IMR-90 (cell line): ENCODE results near the gene NOL8. TPM values are rescaled to one million over a fixed set of nuclear protein-coding genes. Genes with fewer than 3 reads are reported as not detected.

Source experiments
- ATAC-seq: fragments of 200-7000 bp; cut with Tn5 transposase; 2 replicates; pipeline ENCODE4 v1.9.1; 2020; ENCODE audit warnings: low read depth, mild to moderate bottlenecking, moderate library complexity
- BruUV-seq: library from RNA; stranded (reverse); fragments of 400-500 nt; replicated peaks from 2 replicates; lab custom pipeline; 2021; lab: Mats Ljungman, UMichigan
- CTCF ChIA-PET: fragments of 300-600 bp; formaldehyde crosslinking; extraction: SDS; loops from one replicate; lab custom pipeline; 2021; ENCODE audit warnings: antibody characterized with exemption; lab: Yijun Ruan, JAX
- POLR2A ChIA-PET: fragments of 300-600 bp; sonication (Branson Sonifier 250); formaldehyde crosslinking; loops from one replicate; lab custom pipeline; 2022; ENCODE audit warnings: antibody characterized with exemption; ENCODE audit not compliant: unreplicated experiment; lab: Charles Lee
- DNase-seq: peaks from one replicate; pipeline ENCODE4 v3.0.0; 2013
- H2AFZ ChIP-seq: replicated peaks from 2 replicates; pipeline ENCODE3; 2013; ENCODE audit warnings: low read length, mild to moderate bottlenecking; ENCODE audit not compliant: poor library complexity
- H2AK5ac ChIP-seq: 2 replicates; pipeline ENCODE4 v1.6.1; 2013; ENCODE audit warnings: low read depth, low read length, inconsistent platforms
- H2AK9ac ChIP-seq: replicated peaks from 2 replicates; pipeline ENCODE3; 2013; ENCODE audit warnings: mild to moderate bottlenecking, low read depth, low read length, moderate library complexity; ENCODE audit not compliant: poor library complexity
- H2BK120ac ChIP-seq: 2 replicates; pipeline ENCODE4 v1.6.1; 2013; ENCODE audit warnings: low read depth, low read length, inconsistent platforms
- H2BK15ac ChIP-seq: 3 replicates; pipeline ENCODE4 v1.6.1; 2013; ENCODE audit warnings: low read depth, low read length, inconsistent platforms
- H2BK20ac ChIP-seq: 2 replicates; pipeline ENCODE4 v1.6.1; 2013; ENCODE audit warnings: low read depth, mild to moderate bottlenecking, inconsistent platforms, low read length, moderate library complexity
- H2BK5ac ChIP-seq: 2 replicates; pipeline ENCODE4 v1.6.1; 2013; ENCODE audit warnings: mild to moderate bottlenecking, low read depth, low read length, inconsistent platforms; ENCODE audit not compliant: poor library complexity, severe bottlenecking
- H3K14ac ChIP-seq: replicated peaks from 2 replicates; pipeline ENCODE4 v1.6.1; 2013; ENCODE audit warnings: low read depth, low read length, inconsistent platforms
- H3K18ac ChIP-seq: 2 replicates; pipeline ENCODE4 v1.6.1; 2013; ENCODE audit warnings: low read depth, low read length, control low read depth
- H3K23ac ChIP-seq: 2 replicates; pipeline ENCODE4 v1.6.1; 2013; ENCODE audit warnings: low read depth, low read length, inconsistent platforms
- H3K27ac ChIP-seq: 2 replicates; pipeline ENCODE4 v1.5.1; 2013; ENCODE audit warnings: mild to moderate bottlenecking, control low read depth, low read length; ENCODE audit not compliant: insufficient read depth
- H3K27me3 ChIP-seq: 2 replicates; pipeline ENCODE4 v1.6.1; 2013; ENCODE audit warnings: low read length; ENCODE audit not compliant: control insufficient read depth, insufficient read depth
- H3K36me3 ChIP-seq: 2 replicates; pipeline ENCODE4 v1.6.1; 2013; ENCODE audit warnings: low read length, mixed read lengths; ENCODE audit not compliant: control insufficient read depth, insufficient read depth
- H3K4ac ChIP-seq: 2 replicates; pipeline ENCODE4 v1.6.1; 2013; ENCODE audit warnings: low read depth, low read length, inconsistent platforms
- H3K4me1 ChIP-seq: 2 replicates; pipeline ENCODE4 v1.6.1; 2013; ENCODE audit warnings: low read length, mixed read lengths; ENCODE audit not compliant: control insufficient read depth, insufficient read depth
- H3K4me2 ChIP-seq: 2 replicates; pipeline ENCODE4 v1.6.1; 2013; ENCODE audit warnings: low read depth, mild to moderate bottlenecking, control low read depth, low read length, moderate library complexity
- H3K4me3 ChIP-seq: 2 replicates; pipeline ENCODE4 v1.5.1; 2013; ENCODE audit warnings: low read depth, mild to moderate bottlenecking, control low read depth, low read length, moderate library complexity; ENCODE audit not compliant: insufficient read depth
- H3K56ac ChIP-seq: 2 replicates; pipeline ENCODE4 v1.6.1; 2013; ENCODE audit warnings: low read length, inconsistent platforms; ENCODE audit not compliant: insufficient read depth; ENCODE audit errors: extremely low read depth
- H3K79me1 ChIP-seq, 2 experiments: 2 replicates each; pipeline ENCODE4 v1.6.1; 2013; ENCODE audit warnings: low read length in 2 of 2, inconsistent platforms in 1 of 2, low read depth in 1 of 2
- H3K9ac ChIP-seq: 2 replicates; pipeline ENCODE4 v1.6.1; 2013; ENCODE audit warnings: low read depth, low read length, control low read depth
- H3K9me1 ChIP-seq: 2 replicates; pipeline ENCODE4 v1.6.1; 2013; ENCODE audit warnings: low read length, inconsistent platforms; ENCODE audit not compliant: insufficient read depth
- H3K9me3 ChIP-seq: 2 replicates; pipeline ENCODE4 v1.6.1; 2013; ENCODE audit warnings: low read length; ENCODE audit not compliant: control insufficient read depth, insufficient read depth
- H4K20me1 ChIP-seq: 2 replicates; pipeline ENCODE4 v1.6.1; 2013; ENCODE audit warnings: low read length, inconsistent platforms; ENCODE audit not compliant: insufficient read depth
- H4K5ac ChIP-seq: 2 replicates; pipeline ENCODE4 v1.6.1; 2013; ENCODE audit warnings: mild to moderate bottlenecking, low read depth, low read length, control low read depth
- H4K8ac ChIP-seq, 2 experiments: 2 replicates each; pipeline ENCODE4 v1.6.1; 2013; ENCODE audit warnings: low read depth in 2 of 2, low read length in 2 of 2, control low read depth in 1 of 2, inconsistent platforms in 1 of 2
- H4K91ac ChIP-seq: 2 replicates; pipeline ENCODE4 v1.6.1; 2013; ENCODE audit warnings: low read depth, low read length, inconsistent platforms; ENCODE audit not compliant: insufficient read depth
- CHD1 ChIP-seq: IDR thresholded peaks from 2 replicates; pipeline ENCODE4 v1.6.1; 2012; ENCODE audit warnings: low read depth, low read length, improper control_type of control experiment
- MAFK ChIP-seq: IDR thresholded peaks from 2 replicates; pipeline ENCODE4 v1.6.1; 2012; ENCODE audit warnings: low read depth, low read length, improper control_type of control experiment
- NFE2L2 ChIP-seq: fragments of 150-350 bp; IDR thresholded peaks from 2 replicates; pipeline ENCODE4 v1.6.1; 2016; ENCODE audit warnings: low read depth, mild to moderate bottlenecking, low read length
- RCOR1 ChIP-seq: IDR thresholded peaks from 2 replicates; pipeline ENCODE4 v1.6.1; 2012; ENCODE audit warnings: mild to moderate bottlenecking, low read length, improper control_type of control experiment; ENCODE audit not compliant: insufficient replicate concordance
- WGBS, 2 experiments: methylation state at CpG; one replicate each; pipeline versions ENCODE4 v1.1.5 to v1.1.7; 2013; ENCODE audit warnings: missing lambda C conversion rate in 2 of 2; ENCODE audit not compliant: insufficient read length in 1 of 2; ENCODE audit errors: extremely low coverage in 2 of 2; 5-methylcytosine and 5-hydroxymethylcytosine counted together
- dilution Hi-C: fragments of 300-500 bp; cut with HindIII; formaldehyde crosslinking; loops from one replicate; pipeline ENCODE4 v1.14.3; 2018; ENCODE audit warnings: low sequenced_read_pairs; ENCODE audit not compliant: unreplicated experiment
- in situ Hi-C: fragments of 300-500 bp; cut with MboI; formaldehyde crosslinking; loops from 3 replicates; pipeline ENCODE4 v1.14.3; 2019; ENCODE audit warnings: low sequenced_read_pairs, inconsistent platforms, mixed read lengths
- intact Hi-C: fragments of 100-400 bp; cut with micrococcal nuclease; formaldehyde crosslinking; loops from 2 replicates; pipeline ENCODE4 v1.10.0; 2022
- polyA plus RNA-seq, 3 experiments: library from polyadenylated mRNA; depleted of rRNA; stranded (reverse); fragments of >200 nt; gene quantifications; 2 replicates each; pipeline ENCODE4 v1.2.3, GENCODE V29; 2012; ENCODE audit warnings: low replicate concordance in 1 of 3
- total RNA-seq: library from RNA; depleted of rRNA; stranded (reverse); fragments of >200 nt; gene quantifications from 2 replicates; pipeline ENCODE4 v1.2.3, GENCODE V29; 2012
- TF ChIP-seq, protein P1 (sequence below): conservative IDR thresholded peaks from 2 replicates; pipeline ENCODE4 v1.5.1; 2012; ENCODE audit warnings: mild to moderate bottlenecking, low read depth, low read length, improper control_type of control experiment

NOL8 gene
- total and polyA plus RNA-seq, 2 of the 4 experiments (the other 2 are of a cell fraction): 10.1 to 18.3 TPM

DNA sequence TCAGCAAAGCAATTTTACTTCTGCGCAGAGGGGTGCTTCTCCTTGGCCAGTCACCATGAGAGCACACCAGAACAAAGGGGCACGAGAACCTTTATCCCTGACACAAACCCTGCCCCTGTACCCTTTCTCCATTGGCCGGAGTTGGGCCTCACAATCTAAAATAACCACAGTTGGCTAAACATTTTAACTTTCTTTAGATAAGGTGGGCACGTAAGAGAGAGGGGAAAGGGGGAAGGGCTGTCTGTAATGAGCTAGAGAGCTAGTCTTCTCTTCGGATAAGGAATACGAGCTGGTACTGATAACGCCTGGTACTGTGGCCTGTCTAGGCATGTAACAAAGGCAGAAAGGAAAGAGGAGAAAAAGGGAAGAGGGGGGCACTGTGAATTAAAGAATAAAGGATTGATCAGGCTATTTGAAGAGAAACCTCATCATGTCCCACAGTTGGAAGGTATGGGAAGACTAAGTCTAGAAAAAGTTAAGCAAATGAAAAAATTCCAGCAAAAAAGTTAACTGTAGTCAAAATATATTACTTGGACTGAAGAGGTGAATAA is 29.8 kb downstream of the NOL8 start:
- Histone ChIP-seq H3K9me3 (no peaks in the 10 kb centered on the region), H3K9ac (no peak overlapping the region), H4K5ac (peak overlapping the region; percentile 43; the same call in 1 of the 2 replicates), H3K79me1 (peaks cover 2 to 23% of the 10 kb centered on the region in 2 experiments), H3K4ac (no peak overlapping the region), H3K56ac (no peak overlapping the region), H2BK120ac (no peak overlapping the region), H2BK20ac (0 out of 2 replicates have a peak overlapping the region, but pooled peaks have one; percentile 1), H3K9me1 (peaks cover 4% of the 10 kb centered on the region), H3K18ac (no peak overlapping the region), H2AK9ac (no peak overlapping the region), H2AK5ac (no peak overlapping the region), H4K8ac (peak overlapping the region in 1 of 2 experiments; percentile 30; a peak in 1 of 4 replicates), H3K4me1 (peaks cover 6% of the 10 kb centered on the region), H3K27ac (no peak overlapping the region), H3K4me2 (no peak overlapping the region), H3K23ac (peak overlapping the region; percentile 11; the same call in 1 of the 2 replicates), H2AFZ (no peak overlapping the region), H3K27me3 (no peaks in the 10 kb centered on the region), H3K14ac (no peak overlapping the region), H4K20me1 (peaks cover 12% of the 10 kb centered on the region; the same call in 1 of the 2 replicates), H3K36me3 (peaks cover 10% of the 10 kb centered on the region), H3K4me3 (no peak overlapping the region), H2BK5ac (no peak overlapping the region), H4K91ac (no peak overlapping the region), H2BK15ac (no peak overlapping the region)
- POLR2A ChIA-PET: interaction anchor here (0.5 kb wide), 1 partner anchor 316 kb away, joined by 4 read pairs; no protein-coding TSS in a partner anchor
- no TSS peak for BruUV-seq
- TF ChIP-seq CHD1 (no peak), RCOR1 (no peak), MAFK (no peak), NFE2L2 (no peak)
- TF ChIP-seq, protein P1, sequence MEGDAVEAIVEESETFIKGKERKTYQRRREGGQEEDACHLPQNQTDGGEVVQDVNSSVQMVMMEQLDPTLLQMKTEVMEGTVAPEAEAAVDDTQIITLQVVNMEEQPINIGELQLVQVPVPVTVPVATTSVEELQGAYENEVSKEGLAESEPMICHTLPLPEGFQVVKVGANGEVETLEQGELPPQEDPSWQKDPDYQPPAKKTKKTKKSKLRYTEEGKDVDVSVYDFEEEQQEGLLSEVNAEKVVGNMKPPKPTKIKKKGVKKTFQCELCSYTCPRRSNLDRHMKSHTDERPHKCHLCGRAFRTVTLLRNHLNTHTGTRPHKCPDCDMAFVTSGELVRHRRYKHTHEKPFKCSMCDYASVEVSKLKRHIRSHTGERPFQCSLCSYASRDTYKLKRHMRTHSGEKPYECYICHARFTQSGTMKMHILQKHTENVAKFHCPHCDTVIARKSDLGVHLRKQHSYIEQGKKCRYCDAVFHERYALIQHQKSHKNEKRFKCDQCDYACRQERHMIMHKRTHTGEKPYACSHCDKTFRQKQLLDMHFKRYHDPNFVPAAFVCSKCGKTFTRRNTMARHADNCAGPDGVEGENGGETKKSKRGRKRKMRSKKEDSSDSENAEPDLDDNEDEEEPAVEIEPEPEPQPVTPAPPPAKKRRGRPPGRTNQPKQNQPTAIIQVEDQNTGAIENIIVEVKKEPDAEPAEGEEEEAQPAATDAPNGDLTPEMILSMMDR: no peak
- CTCF ChIA-PET: no interaction called here
- in situ Hi-C loops (loop anchor here (10.0 kb wide), 1 partner anchor 161 kb away; no protein-coding TSS in a partner anchor), dilution Hi-C loops (no loop called here), intact Hi-C loops (no loop called here)
- DNase-seq (no peak), ATAC-seq (no peak)
- no CpG with 5 or more reads among the region's 7 CpGs for WGBS, 2 experiments
